OCI-LY7 (cell line): ENCODE measurements around the gene TTLL6. TPM values are rescaled to one million over a fixed set of nuclear protein-coding genes. Genes with fewer than 3 reads are reported as not detected.

Experiments
- BruUV-seq: library from RNA; stranded (reverse); fragments of 400-500 nt; replicated peaks from 2 replicates; lab custom pipeline; 2021; lab: Mats Ljungman, UMichigan
- CTCF ChIA-PET: fragments of 300-600 bp; sonication (Branson Sonifier 250); formaldehyde crosslinking; loops from one replicate; lab custom pipeline; 2022; ENCODE audit warnings: antibody characterized with exemption; ENCODE audit not compliant: unreplicated experiment; lab: Charles Lee
- POLR2A ChIA-PET: fragments of 300-600 bp; sonication (Branson Sonifier 250); formaldehyde crosslinking; loops from one replicate; lab custom pipeline; 2022; ENCODE audit warnings: antibody characterized with exemption; lab: Charles Lee
- DNase-seq: peaks from one replicate; pipeline ENCODE4 v3.0.0-alpha.2; 2015; ENCODE audit warnings: low spot score
- H2AFZ ChIP-seq: fragments of 200-600 bp; sonication (generic), shearing (Covaris generic); 2 replicates; pipeline ENCODE4 v1.6.1; 2014; ENCODE audit warnings: mild to moderate bottlenecking, antibody characterized with exemption, low read length, moderate library complexity
- H3K27ac ChIP-seq: fragments of 200-600 bp; sonication (generic); 2 replicates; pipeline ENCODE4 v1.5.1; 2014; ENCODE audit warnings: mixed run types, low read depth, mild to moderate bottlenecking, moderate library complexity, low read length, inconsistent platforms; ENCODE audit not compliant: poor library complexity, severe bottlenecking
- H3K36me3 ChIP-seq: fragments of 200-600 bp; sonication (generic); 2 replicates; pipeline ENCODE4 v1.6.1; 2014; ENCODE audit warnings: mild to moderate bottlenecking, antibody characterized with exemption, low read length, moderate library complexity, mixed read lengths; ENCODE audit not compliant: insufficient read depth
- H3K4me1 ChIP-seq: fragments of 200-600 bp; sonication (generic); 2 replicates; pipeline ENCODE4 v1.5.1; 2014; ENCODE audit warnings: mild to moderate bottlenecking, low read length; ENCODE audit not compliant: insufficient read depth, poor library complexity, severe bottlenecking
- H3K4me2 ChIP-seq: fragments of 200-600 bp; sonication (generic); 2 replicates; pipeline ENCODE4 v1.6.1; 2014; ENCODE audit warnings: mild to moderate bottlenecking, low read length
- H3K4me3 ChIP-seq: fragments of 200-600 bp; sonication (generic); 2 replicates; pipeline ENCODE4 v1.5.1; 2014; ENCODE audit warnings: mild to moderate bottlenecking, low read depth, low read length; ENCODE audit not compliant: poor library complexity, severe bottlenecking
- H3K79me2 ChIP-seq: fragments of 200-600 bp; sonication (generic); 2 replicates; pipeline ENCODE4 v1.6.1; 2016; ENCODE audit warnings: low read depth, mild to moderate bottlenecking, low read length, moderate library complexity, mixed read lengths; ENCODE audit not compliant: insufficient read depth
- H3K9me2 ChIP-seq: fragments of 200-600 bp; sonication (generic); 2 replicates; pipeline ENCODE4 v1.6.1; 2016; ENCODE audit warnings: mild to moderate bottlenecking, low read length, mixed read lengths; ENCODE audit not compliant: insufficient read depth
- H3K9me3 ChIP-seq: fragments of 200-600 bp; sonication (generic); 2 replicates; pipeline ENCODE4 v1.6.1; 2014; ENCODE audit warnings: mild to moderate bottlenecking, mixed run types, low read length, mixed read lengths
- H4K20me1 ChIP-seq: fragments of 200-600 bp; sonication (generic); 2 replicates; pipeline ENCODE4 v1.6.1; 2014; ENCODE audit warnings: mild to moderate bottlenecking, antibody characterized with exemption, low read length, moderate library complexity, mixed read lengths; ENCODE audit not compliant: insufficient read depth
- CTCF ChIP-seq: fragments of 200-600 bp; sonication (generic); conservative IDR thresholded peaks from 2 replicates; pipeline ENCODE4 v1.5.1; 2014; ENCODE audit warnings: mild to moderate bottlenecking, antibody characterized with exemption, low read length, moderate library complexity, mixed read lengths
- EZH2phosphoT487 ChIP-seq: fragments of 200-600 bp; sonication (generic); IDR thresholded peaks from 2 replicates; pipeline ENCODE4 v1.6.1; 2018; ENCODE audit warnings: low read depth, borderline replicate concordance, mild to moderate bottlenecking, mixed run types, antibody characterized with exemption, low read length, moderate library complexity, mixed read lengths
- intact Hi-C: fragments of 100-400 bp; cut with micrococcal nuclease; formaldehyde crosslinking; loops from one replicate; pipeline ENCODE4 v1.10.0; 2022; ENCODE audit not compliant: unreplicated experiment
- total RNA-seq, 2 experiments: library from RNA; depleted of rRNA in 1 of 2; stranded (reverse); fragments of >200 nt in 1 of 2; shearing (Covaris generic) in 1 of 2; gene quantifications; 2 replicates each; pipeline ENCODE4 v1.2.3, GENCODE V29; 2014 to 2022

TTLL6 gene
- total RNA-seq, 2 experiments from 2014 or later = not detected

GRCh38 chr17:48787828-48788227 lies 29.2 kb downstream of the TTLL6 start:
- Histone ChIP-seq H3K27ac (no peak overlapping the region), H2AFZ (no peak overlapping the region), H3K36me3 (no peaks in the 10 kb centered on the region), H3K79me2 (no peaks in the 10 kb centered on the region), H3K9me2 (no peaks in the 10 kb centered on the region), H4K20me1 (no peaks in the 10 kb centered on the region), H3K4me2 (no peak overlapping the region), H3K9me3 (no peaks in the 10 kb centered on the region), H3K4me3 (no peak overlapping the region), H3K4me1 (no peaks in the 10 kb centered on the region)
- CTCF ChIA-PET = no interaction called here
- intact Hi-C loops = no loop called here
- POLR2A ChIA-PET = interaction anchor here (0.9 kb wide), 1 partner anchor 690 kb away, joined by 3 read pairs; no protein-coding TSS in a partner anchor
- no peak for TF ChIP-seq CTCF
- no peak for TF ChIP-seq EZH2phosphoT487
- DNase-seq = no peak
- no TSS peak for BruUV-seq

GRCh38 chr17:48779421-48779820 lies 37.6 kb downstream of the TTLL6 start:
- no peaks in the 10 kb centered on the region for H3K79me2 ChIP-seq
- DNase-seq = no peak
- no TSS peak for BruUV-seq
- H3K27ac ChIP-seq = no peak overlapping the region
- TF ChIP-seq CTCF (no peak), EZH2phosphoT487 (no peak)
- no peak overlapping the region for H3K4me2 ChIP-seq
- ChIA-PET CTCF (no interaction called here), POLR2A (interaction anchor here (0.6 kb wide), 1 partner anchor 449 kb away, joined by 3 read pairs; no protein-coding TSS in a partner anchor)
- intact Hi-C loops = no loop called here
- H3K9me2 ChIP-seq = no peaks in the 10 kb centered on the region
- no peaks in the 10 kb centered on the region for H3K36me3 ChIP-seq
- H3K4me3 ChIP-seq = no peak overlapping the region
- H2AFZ ChIP-seq = no peak overlapping the region
- H3K4me1 ChIP-seq = no peaks in the 10 kb centered on the region
- no peaks in the 10 kb centered on the region for H3K9me3 ChIP-seq
- H4K20me1 ChIP-seq = no peaks in the 10 kb centered on the region

GRCh38 chr17:48776602-48777001 lies 40.4 kb downstream of the TTLL6 start:
- H4K20me1 ChIP-seq = no peaks in the 10 kb centered on the region
- H2AFZ ChIP-seq = no peak overlapping the region
- TF ChIP-seq EZH2phosphoT487 (no peak), CTCF (no peak)
- no peaks in the 10 kb centered on the region for H3K9me3 ChIP-seq
- no peak overlapping the region for H3K4me3 ChIP-seq
- H3K9me2 ChIP-seq = no peaks in the 10 kb centered on the region
- H3K27ac ChIP-seq = no peak overlapping the region
- DNase-seq = no peak
- ChIA-PET CTCF (no interaction called here), POLR2A (no interaction called here)
- BruUV-seq = no TSS peak
- no peak overlapping the region for H3K4me2 ChIP-seq
- no peaks in the 10 kb centered on the region for H3K4me1 ChIP-seq
- no peaks in the 10 kb centered on the region for H3K36me3 ChIP-seq
- intact Hi-C loops = no loop called here
- no peaks in the 10 kb centered on the region for H3K79me2 ChIP-seq
